HEK293T (cell line): ENCODE measurements around the gene AFG3L2.

Experiments used
- CTCF ChIA-PET: fragments of 350-600 bp; formaldehyde crosslinking; extraction: SDS; loops from one replicate; lab custom pipeline; 2021; ENCODE audit warnings: antibody characterized with exemption, inconsistent platforms; lab: Yijun Ruan, JAX
- POLR2A ChIA-PET: fragments of 350-600 bp; formaldehyde crosslinking; extraction: SDS; loops from one replicate; lab custom pipeline; 2020; ENCODE audit warnings: antibody characterized with exemption, inconsistent platforms; lab: Yijun Ruan, JAX
- DNase-seq: peaks from one replicate; pipeline ENCODE4 v3.0.0; 2012; ENCODE audit warnings: mixed read lengths; ENCODE audit errors: extremely low spot score
- ARNT ChIP-seq: fragments of 450-650 bp; IDR thresholded peaks from 2 replicates; pipeline ENCODE4 v1.6.1; 2017; ENCODE audit warnings: mild to moderate bottlenecking
- BHLHE40 ChIP-seq: fragments of 450-650 bp; IDR thresholded peaks from 2 replicates; pipeline ENCODE4 v1.6.1; 2016; ENCODE audit warnings: mild to moderate bottlenecking, moderate library complexity, borderline replicate concordance
- CTBP1 ChIP-seq: fragments of 450-650 bp; IDR thresholded peaks from 2 replicates; pipeline ENCODE4 v1.6.1; 2016; ENCODE audit warnings: borderline replicate concordance
- ELF4 ChIP-seq: fragments of 450-650 bp; IDR thresholded peaks from 2 replicates; pipeline ENCODE4 v1.6.1; 2017; ENCODE audit warnings: antibody characterized with exemption
- FOXA1 ChIP-seq: fragments of 450-650 bp; IDR thresholded peaks from 2 replicates; pipeline ENCODE4 v1.6.1; 2016; ENCODE audit warnings: mild to moderate bottlenecking
- FOXK2 ChIP-seq: fragments of 450-650 bp; IDR thresholded peaks from 2 replicates; pipeline ENCODE4 v1.6.1; 2016; ENCODE audit warnings: mild to moderate bottlenecking
- FOXM1 ChIP-seq: fragments of 450-650 bp; IDR thresholded peaks from 2 replicates; pipeline ENCODE4 v1.6.1; 2017; ENCODE audit warnings: mild to moderate bottlenecking, borderline replicate concordance
- HDGF ChIP-seq: fragments of 450-650 bp; IDR thresholded peaks from 2 replicates; pipeline ENCODE4 v1.6.1; 2017; ENCODE audit warnings: antibody characterized with exemption, borderline replicate concordance
- L3MBTL2 ChIP-seq: fragments of 450-650 bp; conservative IDR thresholded peaks from 2 replicates; pipeline ENCODE4 v1.6.1; 2016; ENCODE audit warnings: mild to moderate bottlenecking
- LEF1 ChIP-seq: fragments of 450-650 bp; IDR thresholded peaks from 2 replicates; pipeline ENCODE4 v1.6.1; 2017; ENCODE audit warnings: mild to moderate bottlenecking, borderline replicate concordance
- NFRKB ChIP-seq: fragments of 450-650 bp; IDR thresholded peaks from 2 replicates; pipeline ENCODE4 v1.6.1; 2016; ENCODE audit warnings: mild to moderate bottlenecking, moderate library complexity
- PKNOX1 ChIP-seq: fragments of 450-650 bp; IDR thresholded peaks from 2 replicates; pipeline ENCODE4 v1.6.1; 2016
- SP1 ChIP-seq: fragments of 450-650 bp; IDR thresholded peaks from 2 replicates; pipeline ENCODE4 v1.6.1; 2017
- SUZ12 ChIP-seq: fragments of 450-650 bp; IDR thresholded peaks from 2 replicates; pipeline ENCODE4 v1.6.1; 2016; ENCODE audit warnings: mild to moderate bottlenecking
- TARDBP ChIP-seq: fragments of 450-650 bp; IDR thresholded peaks from 2 replicates; pipeline ENCODE4 v1.6.1; 2016
- ZNF384 ChIP-seq: fragments of 450-650 bp; IDR thresholded peaks from 2 replicates; pipeline ENCODE4 v1.6.1; 2016

AFG3L2 gene

GRCh38 chr18:12342661-12343060 is 34.4 kb downstream of the AFG3L2 start:
- DNase-seq: no peak
- CTCF ChIA-PET: no interaction called here
- no peak for TF ChIP-seq CTBP1
- TF ChIP-seq BHLHE40: no peak
- no peak for TF ChIP-seq SUZ12
- TF ChIP-seq NFRKB: no peak
- no peak for TF ChIP-seq LEF1
- no peak for TF ChIP-seq FOXM1
- no peak for TF ChIP-seq ZNF384
- TF ChIP-seq HDGF: no peak
- TF ChIP-seq ARNT: no peak
- TF ChIP-seq PKNOX1: no peak
- POLR2A ChIA-PET: no interaction called here

- no peak for DNase-seq
- ChIA-PET CTCF (no interaction called here), POLR2A (no interaction called here)
- TF ChIP-seq SUZ12: no peak
- TF ChIP-seq ELF4: no peak
- TF ChIP-seq TARDBP: no peak
- no peak for TF ChIP-seq NFRKB
- no peak for TF ChIP-seq ZNF384
- no peak for TF ChIP-seq HDGF
- no peak for TF ChIP-seq FOXM1
- no peak for TF ChIP-seq FOXA1
- TF ChIP-seq LEF1: no peak
- TF ChIP-seq ARNT: no peak
- TF ChIP-seq L3MBTL2: no peak
Measured at GRCh38 chr18:12340945-12341660, 35.9 kb downstream of the AFG3L2 start.

GRCh38 chr18:12338382-12338781 is 38.6 kb downstream of the AFG3L2 start:
- no peak for DNase-seq
- ChIA-PET CTCF (no interaction called here), POLR2A (no interaction called here)
- TF ChIP-seq NFRKB: no peak
- no peak for TF ChIP-seq LEF1
- TF ChIP-seq BHLHE40: no peak
- no peak for TF ChIP-seq L3MBTL2
- no peak for TF ChIP-seq CTBP1
- no peak for TF ChIP-seq FOXA1
- TF ChIP-seq PKNOX1: no peak
- no peak for TF ChIP-seq SUZ12
- TF ChIP-seq FOXM1: no peak
- no peak for TF ChIP-seq TARDBP
- no peak for TF ChIP-seq ELF4
- no peak for TF ChIP-seq SP1
- no peak for TF ChIP-seq ZNF384
- no peak for TF ChIP-seq HDGF
- no peak for TF ChIP-seq FOXK2
- no peak for TF ChIP-seq ARNT

GRCh38 chr18:12336887-12337286 is 40.1 kb downstream of the AFG3L2 start:
- no peak for DNase-seq
- ChIA-PET CTCF (no interaction called here), POLR2A (no interaction called here)

DNA sequence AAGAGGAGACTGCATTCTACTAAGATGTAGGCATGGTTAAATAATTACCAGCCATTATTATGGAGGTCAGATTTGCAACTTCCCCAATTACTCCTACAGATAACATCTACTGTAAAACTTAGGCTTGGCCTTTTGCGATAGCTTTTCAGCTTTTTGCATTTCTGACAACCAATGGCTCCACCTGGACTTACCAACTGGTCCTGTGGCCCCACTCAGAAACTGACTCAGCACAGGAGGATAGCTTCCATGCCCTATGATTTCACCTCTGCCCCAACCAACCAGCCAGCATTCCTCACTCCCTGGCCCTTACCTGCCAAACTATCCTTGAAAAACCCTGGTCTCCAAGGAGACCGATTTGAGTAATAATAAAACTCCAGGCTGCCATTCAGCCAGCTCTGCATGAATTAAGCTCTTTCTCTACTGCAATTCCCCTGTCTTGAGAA is 40.8 kb downstream of the AFG3L2 start:
- ChIA-PET POLR2A (no interaction called here), CTCF (no interaction called here)
- no peak for DNase-seq
- no peak for TF ChIP-seq HDGF

More at GRCh38 chr18:12336887-12337286, 40.1 kb downstream of the AFG3L2 start:
- TF ChIP-seq FOXA1: no peak
- no peak for TF ChIP-seq CTBP1
- TF ChIP-seq ARNT: no peak
- no peak for TF ChIP-seq ZNF384
- no peak for TF ChIP-seq NFRKB
- 0 out of 2 replicates have a peak, but pooled peaks have one; percentile 9 for TF ChIP-seq PKNOX1
- TF ChIP-seq LEF1: no peak
- TF ChIP-seq BHLHE40: no peak

- CTCF ChIA-PET: no interaction called here
- POLR2A ChIA-PET: no interaction called here
- DNase-seq: no peak
- TF ChIP-seq FOXK2 (no peak), FOXA1 (no peak), ZNF384 (no peak), BHLHE40 (no peak), ARNT (no peak), CTBP1 (no peak), LEF1 (no peak), SUZ12 (no peak), PKNOX1 (no peak), NFRKB (no peak), FOXM1 (no peak), SP1 (no peak), TARDBP (no peak), L3MBTL2 (no peak), HDGF (no peak), ELF4 (no peak)
Measured at GRCh38 chr18:12335503-12335902, 41.5 kb downstream of the AFG3L2 start.
